ENCODE data around the gene SSBP4.
"Not testable (repeated sequence)": the region's sequence is repeated elsewhere in the genome, so short reads cannot be mapped to it uniquely, and the experiment has no call there.

Gene SSBP4

DNA sequence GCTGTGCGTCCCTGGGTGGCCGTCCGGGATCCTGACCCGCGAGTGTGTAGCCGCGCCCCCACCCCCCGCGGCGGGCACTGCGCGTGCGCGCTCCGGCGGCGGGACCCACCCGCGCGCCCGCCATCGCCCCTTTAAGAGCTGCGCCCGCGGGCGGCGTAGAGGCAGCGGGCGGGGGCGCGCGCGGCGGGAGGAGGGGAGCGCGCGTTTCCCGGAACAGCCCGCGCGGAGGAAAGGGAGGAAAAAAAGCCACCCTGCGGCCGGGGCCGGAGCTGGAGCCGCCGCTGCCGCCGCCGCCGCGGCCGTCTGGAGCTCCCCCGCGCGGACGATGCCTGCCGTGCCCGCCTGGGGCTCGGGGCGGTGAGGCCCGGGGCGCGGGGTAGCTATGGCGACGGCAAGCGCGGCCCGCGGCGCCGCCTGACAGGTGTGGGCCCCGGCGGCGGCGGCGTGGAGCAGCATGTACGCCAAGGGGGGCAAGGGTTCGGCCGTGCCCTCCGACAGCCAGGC lies at the start of gene SSBP4:
SSBP4 (plus strand) TSS at position 204 of the 504 bp plus-strand sequence; CDS start at position 455, 251 bp downstream.
- H3K36me3 Mint-ChIP-seq (ENCODE audit: low read depth) = no peaks in the 10 kb centered on the region
- peak within 1 kb of the TSS; percentile 94 for H3K4me3 Mint-ChIP-seq
- H3K9me3 Mint-ChIP-seq = no peaks in the 10 kb centered on the region
- H3K4me1 Mint-ChIP-seq (ENCODE audit: low read depth) = peaks cover 85% of the 10 kb centered on the region
- H3K27me3 Mint-ChIP-seq = peaks cover 11% of the 10 kb centered on the region
- H3K27ac Mint-ChIP-seq = peak within 1 kb of the TSS; percentile 79

DNA sequence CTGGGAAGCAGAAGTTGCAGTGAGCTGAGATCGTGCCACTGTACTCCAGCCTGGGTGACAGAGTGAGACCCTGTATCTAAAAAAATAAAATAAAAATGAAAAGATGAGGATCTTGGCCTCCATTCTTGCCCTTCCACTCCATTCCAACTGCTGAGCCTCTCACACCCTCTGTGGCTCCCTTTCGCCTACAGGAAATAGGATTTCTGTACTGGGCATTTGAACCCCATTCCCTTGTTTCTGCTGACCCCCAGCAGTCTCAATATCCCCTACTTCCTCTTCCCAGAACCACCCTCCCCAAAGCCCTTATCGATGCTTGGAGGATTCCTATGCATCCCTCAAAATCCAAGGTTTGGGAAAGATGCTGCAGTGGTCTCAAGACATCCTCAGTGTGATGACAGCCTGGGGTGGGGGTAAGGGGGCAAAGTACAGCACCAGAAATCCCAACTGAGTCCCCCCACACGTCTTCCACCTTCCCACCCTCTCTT lies 45.7 kb upstream of the SSBP4 start:
- peaks cover 16% of the 10 kb centered on the region for H3K4me1 Mint-ChIP-seq (ENCODE audit: low read depth)
- no peaks in the 10 kb centered on the region for H3K36me3 Mint-ChIP-seq (ENCODE audit: low read depth)
- peak overlapping the region; percentile 87 for H3K27ac Mint-ChIP-seq
- H3K4me3 Mint-ChIP-seq = peak overlapping the region; percentile 54
- H3K27me3 Mint-ChIP-seq = no peaks in the 10 kb centered on the region
- H3K9me3 Mint-ChIP-seq = no peaks in the 10 kb centered on the region

DNA sequence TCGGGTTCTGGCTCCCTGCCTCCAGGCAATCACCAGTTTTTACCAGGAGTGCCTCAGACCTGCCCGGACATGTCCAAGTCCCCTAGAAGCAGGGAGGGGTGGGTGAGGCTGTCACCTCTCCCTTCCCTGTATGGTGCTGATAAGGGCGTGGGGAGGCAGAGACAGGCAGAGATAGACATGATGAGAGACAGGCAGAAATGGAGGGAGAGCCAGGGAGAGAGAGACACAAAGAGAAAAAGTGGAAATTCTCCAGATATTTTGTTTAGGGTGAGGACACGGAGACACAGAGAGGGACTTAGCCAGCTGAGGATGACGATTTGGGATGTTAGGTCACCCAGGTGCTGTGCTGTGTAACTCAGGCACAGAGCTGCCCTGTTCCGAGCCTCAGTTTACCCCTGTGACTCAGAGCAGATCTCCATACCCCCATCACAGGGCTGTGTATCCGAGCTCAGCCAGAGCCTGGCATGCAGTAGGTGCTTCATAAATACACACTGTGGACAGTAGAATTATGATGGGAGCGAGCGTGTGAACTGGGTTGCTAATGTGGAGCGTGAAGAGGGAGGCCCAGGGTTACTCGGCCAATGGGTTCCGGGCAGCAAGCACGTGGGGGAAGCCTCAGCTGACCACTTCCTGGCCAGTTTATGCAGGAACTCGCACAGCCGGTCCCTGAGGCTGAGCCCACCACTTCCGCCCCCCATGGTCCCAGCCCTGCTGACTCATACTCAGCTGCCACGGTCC lies 45.1 kb upstream of the SSBP4 start:
- no peaks in the 10 kb centered on the region for H3K36me3 Mint-ChIP-seq (ENCODE audit: low read depth)
- no peaks in the 10 kb centered on the region for H3K27me3 Mint-ChIP-seq
- H3K4me3 Mint-ChIP-seq = peak overlapping the region; percentile 54
- no peaks in the 10 kb centered on the region for H3K9me3 Mint-ChIP-seq
- peak overlapping the region; percentile 87 for H3K27ac Mint-ChIP-seq
- peaks cover 16% of the 10 kb centered on the region for H3K4me1 Mint-ChIP-seq (ENCODE audit: low read depth)

DNA sequence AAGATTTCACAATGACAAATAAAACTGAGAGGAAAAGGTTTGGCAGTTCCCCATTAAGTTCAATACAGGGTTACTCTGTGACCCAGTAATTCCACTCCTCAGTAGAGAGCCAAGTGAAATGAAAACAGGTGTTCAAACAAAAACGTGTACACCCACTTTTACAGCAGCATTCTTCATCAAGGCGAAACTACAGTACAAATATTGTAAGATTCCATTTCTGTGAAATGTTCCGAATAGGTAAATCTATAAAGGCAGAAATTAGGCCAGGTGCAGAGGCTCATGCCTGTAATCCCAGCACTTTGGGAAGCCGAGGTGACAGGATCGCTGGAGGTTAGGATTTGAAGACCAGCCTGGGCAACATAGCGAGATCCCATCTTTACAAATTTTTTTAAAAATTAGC lies 42.2 kb upstream of the SSBP4 start:
- H3K4me3 Mint-ChIP-seq = no peak overlapping the region
- H3K27me3 Mint-ChIP-seq = no peaks in the 10 kb centered on the region
- H3K27ac Mint-ChIP-seq = no peak overlapping the region
- no peaks in the 10 kb centered on the region for H3K36me3 Mint-ChIP-seq (ENCODE audit: low read depth)
- H3K9me3 Mint-ChIP-seq = no peaks in the 10 kb centered on the region
- peaks cover 16% of the 10 kb centered on the region for H3K4me1 Mint-ChIP-seq (ENCODE audit: low read depth)

DNA sequence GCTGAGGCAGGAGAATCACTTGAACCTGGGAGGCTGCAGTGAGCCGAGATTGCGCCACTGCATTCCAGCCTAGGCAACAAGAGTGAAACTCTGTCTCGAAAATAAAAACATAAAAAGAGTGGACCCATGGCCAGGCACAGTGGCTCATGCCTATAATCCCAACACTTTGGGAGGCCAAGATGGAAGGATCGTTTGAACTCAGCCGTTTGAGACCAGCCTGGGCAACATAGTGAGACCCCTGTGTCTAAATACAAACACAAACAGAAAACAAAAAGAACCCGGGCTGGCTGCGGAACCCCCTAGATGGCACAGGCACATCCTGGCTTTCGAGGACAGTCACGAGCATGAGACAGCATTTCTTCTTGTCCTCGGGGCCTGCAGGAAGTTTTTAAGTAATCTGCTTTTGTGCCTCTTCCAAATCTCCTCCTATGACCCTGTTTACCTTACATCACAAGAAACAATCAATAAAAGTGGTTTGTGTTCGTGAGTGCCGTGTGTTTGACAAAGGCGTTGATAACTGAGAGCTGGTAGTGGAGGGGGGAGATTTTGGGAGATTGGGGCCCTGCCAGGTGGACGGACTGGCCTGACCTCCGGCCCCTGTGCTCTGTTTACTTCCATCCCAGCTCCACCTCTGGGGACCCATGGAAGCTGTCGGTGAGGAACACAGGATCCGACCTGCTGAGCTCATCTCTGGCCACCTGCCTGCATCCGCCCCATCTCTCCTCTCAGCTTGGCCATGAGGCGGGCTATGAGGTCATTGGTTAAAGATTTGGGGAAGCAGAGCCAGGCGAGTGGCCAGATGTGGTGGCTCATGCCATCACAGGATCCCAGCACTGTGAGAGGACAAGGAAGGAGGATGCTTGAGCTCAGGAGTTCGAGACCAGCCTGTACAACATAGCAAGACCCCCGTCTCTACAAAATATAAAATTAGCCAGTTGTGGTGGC lies 39.1 kb upstream of the SSBP4 start:
- Mint-ChIP-seq H3K9me3 (no peaks in the 10 kb centered on the region), H3K36me3 (ENCODE audit: low read depth) (no peaks in the 10 kb centered on the region), H3K27me3 (peaks cover 8% of the 10 kb centered on the region), H3K27ac (no peak overlapping the region), H3K4me3 (no peak overlapping the region), H3K4me1 (ENCODE audit: low read depth) (no peaks in the 10 kb centered on the region)

DNA sequence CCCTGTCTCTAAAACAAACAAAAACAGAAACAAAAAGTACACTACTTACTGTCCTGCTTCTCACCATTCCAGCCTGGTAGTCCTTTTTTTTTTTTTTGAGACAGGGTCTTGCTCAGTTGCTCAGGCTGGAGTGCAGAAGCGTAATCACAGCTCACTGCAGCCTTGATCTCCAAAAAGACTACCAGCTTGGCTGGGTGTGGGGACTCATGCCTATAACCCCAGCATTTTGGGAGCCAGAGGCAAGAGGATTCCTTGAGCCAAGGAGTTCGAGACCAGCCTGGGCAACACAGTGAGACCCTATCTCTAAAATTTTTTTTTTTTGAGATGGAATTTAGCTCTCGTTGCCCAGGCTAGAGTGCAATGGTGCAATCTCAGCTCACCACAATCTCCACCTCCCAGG lies 38.4 kb upstream of the SSBP4 start:
- H3K27me3 Mint-ChIP-seq = peaks cover 16% of the 10 kb centered on the region
- no peaks in the 10 kb centered on the region for H3K36me3 Mint-ChIP-seq (ENCODE audit: low read depth)
- no peak overlapping the region for H3K27ac Mint-ChIP-seq
- no peaks in the 10 kb centered on the region for H3K9me3 Mint-ChIP-seq
- no peaks in the 10 kb centered on the region for H3K4me1 Mint-ChIP-seq (ENCODE audit: low read depth)
- no peak overlapping the region for H3K4me3 Mint-ChIP-seq

DNA sequence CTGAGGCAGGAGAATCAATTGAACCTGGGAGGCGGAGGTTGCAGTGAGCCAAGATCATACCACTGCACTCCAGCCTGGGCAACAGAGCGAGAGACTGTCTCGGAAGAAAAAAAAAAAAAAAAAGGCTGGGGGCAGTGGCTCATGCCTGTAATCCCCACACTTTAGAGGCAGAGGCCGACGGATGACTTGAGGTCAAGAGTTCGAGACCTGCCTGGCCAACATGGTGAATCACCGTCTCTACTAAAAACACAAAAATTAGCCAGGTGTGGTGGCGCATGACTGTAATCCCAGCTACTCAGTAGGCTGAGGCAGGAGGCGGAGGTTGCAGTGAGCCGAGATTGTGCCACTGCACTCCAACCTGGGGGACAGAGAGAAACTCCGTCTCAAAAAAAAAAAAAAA lies 35.6 kb upstream of the SSBP4 start:
- peaks cover 38% of the 10 kb centered on the region for H3K27me3 Mint-ChIP-seq
- H3K9me3 Mint-ChIP-seq; H3K36me3 Mint-ChIP-seq (ENCODE audit: low read depth); H3K4me1 Mint-ChIP-seq (ENCODE audit: low read depth); H3K4me3 Mint-ChIP-seq; H3K27ac Mint-ChIP-seq: not testable (repeated sequence)

DNA sequence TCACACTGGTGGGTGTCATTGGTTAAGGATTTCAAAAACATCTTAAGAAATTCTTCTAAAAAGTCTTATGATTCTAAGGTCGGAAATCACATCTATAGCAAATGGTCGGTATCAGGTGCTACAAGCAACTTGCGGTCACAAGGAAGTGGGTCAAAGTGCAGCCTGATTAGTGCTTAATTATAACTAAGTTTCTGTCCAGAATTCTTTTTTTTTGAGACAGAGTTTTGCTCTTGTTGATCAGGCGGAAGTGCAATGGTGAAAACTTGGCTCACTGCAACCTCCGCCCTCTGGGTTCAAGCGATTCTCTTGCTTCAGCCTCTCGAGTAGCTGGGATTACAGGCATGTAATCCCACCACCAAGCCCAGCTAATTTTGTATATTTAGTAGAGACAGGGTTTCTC lies 34.4 kb upstream of the SSBP4 start:
- Mint-ChIP-seq H3K4me3 (no peak overlapping the region), H3K27ac (no peak overlapping the region), H3K36me3 (ENCODE audit: low read depth) (no peaks in the 10 kb centered on the region), H3K27me3 (peaks cover 46% of the 10 kb centered on the region), H3K9me3 (no peaks in the 10 kb centered on the region), H3K4me1 (ENCODE audit: low read depth) (peaks cover 10% of the 10 kb centered on the region)

DNA sequence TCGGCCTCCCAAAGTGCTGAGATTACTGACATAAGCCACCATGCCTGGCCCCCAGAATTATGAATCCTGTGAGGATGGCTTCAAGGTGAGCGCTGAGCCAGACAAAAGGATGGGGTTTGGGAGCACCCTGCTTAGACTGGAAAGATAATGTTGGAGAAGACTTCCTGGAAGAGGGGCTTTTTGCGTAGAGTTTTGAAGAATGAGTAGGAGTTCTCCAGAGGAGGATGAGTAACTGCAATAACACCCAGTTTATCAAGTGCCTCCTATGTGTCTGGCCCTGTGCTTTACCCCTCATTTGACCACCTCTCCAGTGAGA lies 33.9 kb upstream of the SSBP4 start:
- no peaks in the 10 kb centered on the region for H3K36me3 Mint-ChIP-seq (ENCODE audit: low read depth)
- H3K27ac Mint-ChIP-seq = no peak overlapping the region
- H3K27me3 Mint-ChIP-seq = peaks cover 50% of the 10 kb centered on the region
- no peaks in the 10 kb centered on the region for H3K9me3 Mint-ChIP-seq
- H3K4me1 Mint-ChIP-seq (ENCODE audit: low read depth) = peaks cover 10% of the 10 kb centered on the region
- H3K4me3 Mint-ChIP-seq = no peak overlapping the region

DNA sequence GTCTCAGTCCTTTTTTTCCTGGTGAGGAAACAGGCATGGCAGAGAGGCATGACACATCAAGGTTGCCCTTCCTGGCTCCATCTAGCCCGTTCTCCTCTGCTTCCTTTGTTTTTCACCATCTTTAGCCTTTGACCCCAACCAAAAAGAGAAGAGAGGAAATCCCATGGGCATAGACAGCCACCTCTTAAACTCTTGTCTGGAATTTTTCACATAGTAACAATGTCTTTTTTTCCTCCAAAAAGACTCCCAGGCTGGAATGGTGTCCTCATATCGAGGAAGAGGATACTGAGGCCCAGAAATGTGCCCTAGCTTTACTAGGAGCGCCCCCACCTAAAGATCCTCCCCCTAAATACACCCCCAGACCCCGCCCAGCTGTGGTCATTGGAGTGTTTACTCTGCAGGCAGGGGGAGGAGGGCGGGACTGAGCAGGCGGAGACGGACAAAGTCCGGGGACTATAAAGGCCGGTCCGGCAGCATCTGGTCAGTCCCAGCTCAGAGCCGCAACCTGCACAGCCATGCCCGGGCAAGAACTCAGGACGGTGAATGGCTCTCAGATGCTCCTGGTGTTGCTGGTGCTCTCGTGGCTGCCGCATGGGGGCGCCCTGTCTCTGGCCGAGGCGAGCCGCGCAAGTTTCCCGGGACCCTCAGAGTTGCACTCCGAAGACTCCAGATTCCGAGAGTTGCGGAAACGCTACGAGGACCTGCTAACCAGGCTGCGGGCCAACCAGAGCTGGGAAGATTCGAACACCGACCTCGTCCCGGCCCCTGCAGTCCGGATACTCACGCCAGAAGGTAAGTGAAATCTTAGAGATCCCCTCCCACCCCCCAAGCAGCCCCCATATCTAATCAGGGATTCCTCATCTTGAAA lies 33.3 kb upstream of the SSBP4 start, which contains the start of gene GDF15:
GDF15 (plus strand) TSS at position 484 of the 868 bp plus-strand sequence; CDS start at position 516, 32 bp downstream.
- H3K36me3 Mint-ChIP-seq (ENCODE audit: low read depth) = no peaks in the 10 kb centered on the region
- H3K9me3 Mint-ChIP-seq = no peaks in the 10 kb centered on the region
- H3K4me3 Mint-ChIP-seq = no peak within 1 kb of the TSS
- no peak within 1 kb of the TSS for H3K27ac Mint-ChIP-seq
- peaks cover 10% of the 10 kb centered on the region for H3K4me1 Mint-ChIP-seq (ENCODE audit: low read depth)
- H3K27me3 Mint-ChIP-seq = peaks cover 54% of the 10 kb centered on the region

DNA sequence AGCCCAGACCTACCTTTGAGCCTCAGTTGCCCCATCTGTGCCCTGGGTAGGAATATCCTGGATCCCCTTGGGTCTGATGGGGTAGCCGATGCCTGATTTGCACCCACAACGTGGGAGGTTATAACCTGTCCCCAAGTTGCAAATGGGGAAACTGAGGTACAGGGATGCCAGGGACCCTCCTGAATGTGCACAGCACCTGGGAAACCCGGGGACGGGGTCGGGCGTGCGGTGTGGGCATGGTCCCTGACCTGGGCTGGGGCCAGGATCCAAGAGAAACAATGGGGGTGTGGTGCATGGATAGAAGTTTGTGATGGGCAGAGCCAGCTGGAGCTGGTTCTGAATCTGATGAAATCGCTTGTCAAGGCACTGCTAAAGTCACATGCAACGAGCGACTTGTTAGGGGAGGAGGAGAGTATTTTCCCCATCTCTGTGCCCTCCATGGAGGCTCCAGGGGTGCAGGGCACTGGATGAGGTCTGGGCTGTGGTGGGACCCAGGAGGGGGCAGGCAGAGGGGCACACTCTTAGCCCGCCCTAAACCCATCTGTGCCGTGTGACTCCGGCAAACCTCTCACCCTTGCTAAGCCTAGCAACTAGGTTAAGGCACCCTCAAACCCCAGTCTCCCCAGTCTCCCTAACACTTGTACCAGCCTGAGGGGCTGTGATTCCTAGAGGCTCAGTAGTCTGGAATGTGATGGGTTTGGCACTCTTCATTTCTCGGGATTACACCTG lies 32.5 kb upstream of the SSBP4 start:
- Mint-ChIP-seq H3K9me3 (no peaks in the 10 kb centered on the region), H3K27me3 (peaks cover 54% of the 10 kb centered on the region), H3K4me1 (ENCODE audit: low read depth) (peaks cover 10% of the 10 kb centered on the region), H3K36me3 (ENCODE audit: low read depth) (no peaks in the 10 kb centered on the region), H3K4me3 (no peak overlapping the region), H3K27ac (no peak overlapping the region)

DNA sequence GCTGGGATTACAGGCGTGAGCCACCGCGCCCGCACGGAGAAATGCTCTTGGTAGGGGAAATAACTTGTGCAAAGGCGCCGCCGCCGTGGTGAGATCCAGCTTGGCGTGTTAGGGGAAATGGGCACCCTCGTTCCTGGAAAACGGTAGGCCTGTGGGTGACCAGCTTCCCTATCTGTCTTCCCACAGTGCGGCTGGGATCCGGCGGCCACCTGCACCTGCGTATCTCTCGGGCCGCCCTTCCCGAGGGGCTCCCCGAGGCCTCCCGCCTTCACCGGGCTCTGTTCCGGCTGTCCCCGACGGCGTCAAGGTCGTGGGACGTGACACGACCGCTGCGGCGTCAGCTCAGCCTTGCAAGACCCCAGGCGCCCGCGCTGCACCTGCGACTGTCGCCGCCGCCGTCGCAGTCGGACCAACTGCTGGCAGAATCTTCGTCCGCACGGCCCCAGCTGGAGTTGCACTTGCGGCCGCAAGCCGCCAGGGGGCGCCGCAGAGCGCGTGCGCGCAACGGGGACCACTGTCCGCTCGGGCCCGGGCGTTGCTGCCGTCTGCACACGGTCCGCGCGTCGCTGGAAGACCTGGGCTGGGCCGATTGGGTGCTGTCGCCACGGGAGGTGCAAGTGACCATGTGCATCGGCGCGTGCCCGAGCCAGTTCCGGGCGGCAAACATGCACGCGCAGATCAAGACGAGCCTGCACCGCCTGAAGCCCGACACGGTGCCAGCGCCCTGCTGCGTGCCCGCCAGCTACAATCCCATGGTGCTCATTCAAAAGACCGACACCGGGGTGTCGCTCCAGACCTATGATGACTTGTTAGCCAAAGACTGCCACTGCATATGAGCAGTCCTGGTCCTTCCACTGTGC lies 30.9 kb upstream of the SSBP4 start:
- no peaks in the 10 kb centered on the region for H3K36me3 Mint-ChIP-seq (ENCODE audit: low read depth)
- H3K4me3 Mint-ChIP-seq = peak overlapping the region; percentile 69
- H3K9me3 Mint-ChIP-seq = no peaks in the 10 kb centered on the region
- no peak overlapping the region for H3K27ac Mint-ChIP-seq
- peaks cover 10% of the 10 kb centered on the region for H3K4me1 Mint-ChIP-seq (ENCODE audit: low read depth)
- peaks cover 54% of the 10 kb centered on the region for H3K27me3 Mint-ChIP-seq

DNA sequence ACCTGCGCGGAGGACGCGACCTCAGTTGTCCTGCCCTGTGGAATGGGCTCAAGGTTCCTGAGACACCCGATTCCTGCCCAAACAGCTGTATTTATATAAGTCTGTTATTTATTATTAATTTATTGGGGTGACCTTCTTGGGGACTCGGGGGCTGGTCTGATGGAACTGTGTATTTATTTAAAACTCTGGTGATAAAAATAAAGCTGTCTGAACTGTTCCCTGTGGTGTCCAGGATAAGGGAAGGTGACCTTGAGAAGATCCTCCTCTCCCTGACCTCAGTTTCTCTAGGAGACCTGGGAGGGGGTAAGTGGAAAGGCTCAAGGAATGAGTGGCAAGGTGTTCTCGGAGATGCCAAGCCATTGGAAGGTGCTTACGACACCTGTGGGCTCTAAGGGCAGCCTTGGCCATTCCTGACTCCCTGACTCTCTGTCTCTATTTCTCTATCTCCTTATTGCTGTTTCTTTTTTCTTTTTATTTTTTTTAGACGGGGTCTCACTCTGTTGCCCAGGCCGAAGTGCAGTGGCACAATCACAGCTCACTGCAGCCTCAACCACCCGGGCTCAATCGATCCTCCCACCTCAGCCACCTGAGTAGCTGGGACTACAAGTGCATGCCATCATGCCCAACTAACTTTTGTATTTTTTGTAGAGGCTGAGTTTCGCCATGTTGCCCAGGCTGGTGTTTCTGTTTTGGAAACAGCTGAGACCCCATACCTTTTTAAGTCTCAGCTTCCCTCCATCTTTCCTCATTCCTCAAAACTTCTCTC lies 30.1 kb upstream of the SSBP4 start:
- H3K27ac Mint-ChIP-seq = no peak overlapping the region
- peaks cover 54% of the 10 kb centered on the region for H3K27me3 Mint-ChIP-seq
- H3K4me1 Mint-ChIP-seq (ENCODE audit: low read depth) = peaks cover 10% of the 10 kb centered on the region
- H3K4me3 Mint-ChIP-seq = no peak overlapping the region
- H3K9me3 Mint-ChIP-seq = no peaks in the 10 kb centered on the region
- no peaks in the 10 kb centered on the region for H3K36me3 Mint-ChIP-seq (ENCODE audit: low read depth)

Measured in stimulated activated naive CD8-positive, alpha-beta T cell treated with anti-CD3 and anti-CD28 coated beads, Interleukin-15, Interleukin-2, amounts not matched to agents 100 ng/mL and 50 ng/mL, for 24 hours (primary cell).